ENCODE results near the gene GPR31. TPM values are rescaled to one million over a fixed set of nuclear protein-coding genes. Genes with fewer than 3 reads are reported as not detected.
A peak's percentile ranks its signal among the peaks of the same experiment; 100 is the strongest.

The GPR31 gene
- total and polyA plus RNA-seq, 2 donors (not counting 1 experiment from before 2014, with no cell fraction given) = not detected

- peaks cover 77% of the 10 kb centered on the region for H3K4me1 Mint-ChIP-seq
- H3K4me1 ChIP-seq (ENCODE audit: control insufficient read depth in 2 of 2, insufficient read depth in 2 of 2, low read length in 2 of 2) = peaks cover 32 to 43% of the 10 kb centered on the region in 2 donors
- H3K9me3 Mint-ChIP-seq (ENCODE audit: insufficient read depth) = no peaks in the 10 kb centered on the region
- TF ChIP-seq, protein P1, sequence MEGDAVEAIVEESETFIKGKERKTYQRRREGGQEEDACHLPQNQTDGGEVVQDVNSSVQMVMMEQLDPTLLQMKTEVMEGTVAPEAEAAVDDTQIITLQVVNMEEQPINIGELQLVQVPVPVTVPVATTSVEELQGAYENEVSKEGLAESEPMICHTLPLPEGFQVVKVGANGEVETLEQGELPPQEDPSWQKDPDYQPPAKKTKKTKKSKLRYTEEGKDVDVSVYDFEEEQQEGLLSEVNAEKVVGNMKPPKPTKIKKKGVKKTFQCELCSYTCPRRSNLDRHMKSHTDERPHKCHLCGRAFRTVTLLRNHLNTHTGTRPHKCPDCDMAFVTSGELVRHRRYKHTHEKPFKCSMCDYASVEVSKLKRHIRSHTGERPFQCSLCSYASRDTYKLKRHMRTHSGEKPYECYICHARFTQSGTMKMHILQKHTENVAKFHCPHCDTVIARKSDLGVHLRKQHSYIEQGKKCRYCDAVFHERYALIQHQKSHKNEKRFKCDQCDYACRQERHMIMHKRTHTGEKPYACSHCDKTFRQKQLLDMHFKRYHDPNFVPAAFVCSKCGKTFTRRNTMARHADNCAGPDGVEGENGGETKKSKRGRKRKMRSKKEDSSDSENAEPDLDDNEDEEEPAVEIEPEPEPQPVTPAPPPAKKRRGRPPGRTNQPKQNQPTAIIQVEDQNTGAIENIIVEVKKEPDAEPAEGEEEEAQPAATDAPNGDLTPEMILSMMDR (IDR thresholded peaks at IDR 0.05) = peak; percentile 12
- no peak for TF ChIP-seq EZH2 (IDR thresholded peaks at IDR 0.05; ENCODE audit: borderline replicate concordance, insufficient read depth, low read depth, low read length, poor library complexity, severe bottlenecking)
- H3K36me3 ChIP-seq (replicated peaks in 1 of 2; ENCODE audit: control extremely low read depth in 1 of 2, control insufficient read depth in 1 of 2, extremely low read depth in 1 of 2, insufficient read depth in 2 of 2, low read length in 1 of 2) = peaks cover 0 to 47% of the 10 kb centered on the region in 2 experiments
- peak overlapping the region; percentile 92 for H3K27ac Mint-ChIP-seq
- peaks cover 86% of the 10 kb centered on the region for H3K79me2 ChIP-seq (ENCODE audit: control insufficient read depth, insufficient read depth, low read length)
- no CpG with 5 or more reads among the region's 4 CpGs for WGBS (ENCODE audit: insufficient coverage)
- H3K4me2 ChIP-seq (replicated peaks; ENCODE audit: low read depth, low read length, poor library complexity, severe bottlenecking) = no peak overlapping the region
- H3K27ac ChIP-seq (ENCODE audit: low read length in 2 of 2) = peak overlapping the region in 1 of 2 donors; percentile 68
- ATAC-seq (ENCODE audit: low read depth) = no peak
- DNase-seq = no peak
- intact Hi-C loops (cut with micrococcal nuclease) = loop anchor here (1.0 kb wide), 2 partner anchors 8 to 25 kb away; no protein-coding TSS in a partner anchor
- no peaks in the 10 kb centered on the region for H3K9me3 ChIP-seq (ENCODE audit: control extremely low read depth in 1 of 3, control insufficient read depth in 2 of 3, insufficient read depth in 1 of 3, low read length in 2 of 3)
- ChIA-PET CTCF (interaction anchor here (0.8 to 21.7 kb wide), 15 partner anchors 13 to 365 kb away, joined by 4 to 437 read pairs (median 28); partner anchors contain the start of genes CCR6, CEP43 and RNASET2), POLR2A (interaction anchor here (0.7 to 2.8 kb wide), 8 partner anchors 16 to 49 kb away, joined by 3 to 21 read pairs (median 4); partner anchors contain the start of gene CCR6)
- no peak overlapping the region for H3K4me3 Mint-ChIP-seq
- H3K9ac ChIP-seq (ENCODE audit: low read length) = no peak overlapping the region
- no peak overlapping the region for H2AFZ ChIP-seq (ENCODE audit: insufficient read depth, low read depth, low read length, poor library complexity, severe bottlenecking)
- H4K20me1 ChIP-seq (ENCODE audit: control insufficient read depth, insufficient read depth, low read length, poor library complexity, severe bottlenecking) = peaks cover 20% of the 10 kb centered on the region
- H3K4me3 ChIP-seq (ENCODE audit: control extremely low read depth in 1 of 5, extremely low read depth in 1 of 5, insufficient read depth in 1 of 5, low read depth in 2 of 5, low read length in 4 of 5) = no peak overlapping the region
- no peaks in the 10 kb centered on the region for H3K27me3 ChIP-seq (replicated peaks in 1 of 4; ENCODE audit: control extremely low read depth in 1 of 4, control insufficient read depth in 3 of 4, insufficient read depth in 4 of 4, low read length in 3 of 4)
- no peaks in the 10 kb centered on the region for H3K27me3 Mint-ChIP-seq
These were observed 18.0 kb downstream of the GPR31 start for GRCh38 chr6:167139761-167140160.

- DNase-seq (no peak), ATAC-seq (ENCODE audit: low read depth) (no peak)
- Mint-ChIP-seq H3K27ac (peak overlapping the region; percentile 96), H3K9me3 (ENCODE audit: insufficient read depth) (no peaks in the 10 kb centered on the region), H3K27me3 (no peaks in the 10 kb centered on the region), H3K4me1 (peaks cover 85% of the 10 kb centered on the region), H3K4me3 (no peak overlapping the region)
- H3K36me3 ChIP-seq (replicated peaks in 1 of 2; ENCODE audit: control extremely low read depth in 1 of 2, control insufficient read depth in 1 of 2, extremely low read depth in 1 of 2, insufficient read depth in 2 of 2, low read length in 1 of 2) = peaks cover 2 to 57% of the 10 kb centered on the region in 2 experiments
- H3K4me2 ChIP-seq (replicated peaks; ENCODE audit: low read depth, low read length, poor library complexity, severe bottlenecking) = no peak overlapping the region
- H3K4me1 ChIP-seq (ENCODE audit: control insufficient read depth in 2 of 2, insufficient read depth in 2 of 2, low read length in 2 of 2) = peaks cover 36 to 52% of the 10 kb centered on the region in 2 donors
- no peak overlapping the region for H3K4me3 ChIP-seq (ENCODE audit: control extremely low read depth in 1 of 5, extremely low read depth in 1 of 5, insufficient read depth in 1 of 5, low read depth in 2 of 5, low read length in 4 of 5)
- ChIA-PET POLR2A (interaction anchor here (0.5 to 1.8 kb wide), 4 partner anchors 13 to 182 kb away, joined by 4 to 8 read pairs (median 7); partner anchors contain the start of genes CEP43 and RNASET2), CTCF (interaction anchor here (1.5 to 21.7 kb wide), 9 partner anchors 14 to 363 kb away, joined by 3 to 437 read pairs (median 28); partner anchors contain the start of genes CCR6 and CEP43)
- H3K9me3 ChIP-seq (ENCODE audit: control extremely low read depth in 1 of 3, control insufficient read depth in 2 of 3, insufficient read depth in 1 of 3, low read length in 2 of 3) = no peaks in the 10 kb centered on the region
- no peak overlapping the region for H3K9ac ChIP-seq (ENCODE audit: low read length)
- peak overlapping the region in 1 of 2 donors; percentile 68 for H3K27ac ChIP-seq (ENCODE audit: low read length in 2 of 2)
- no peaks in the 10 kb centered on the region for H3K27me3 ChIP-seq (replicated peaks in 1 of 4; ENCODE audit: control extremely low read depth in 1 of 4, control insufficient read depth in 3 of 4, insufficient read depth in 4 of 4, low read length in 3 of 4)
- TF ChIP-seq EZH2 (IDR thresholded peaks at IDR 0.05; ENCODE audit: borderline replicate concordance, insufficient read depth, low read depth, low read length, poor library complexity, severe bottlenecking) = no peak
- TF ChIP-seq, protein P1 (IDR thresholded peaks at IDR 0.05) = no peak
- no peak overlapping the region for H2AFZ ChIP-seq (ENCODE audit: insufficient read depth, low read depth, low read length, poor library complexity, severe bottlenecking)
- peaks cover 29% of the 10 kb centered on the region for H4K20me1 ChIP-seq (ENCODE audit: control insufficient read depth, insufficient read depth, low read length, poor library complexity, severe bottlenecking)
- intact Hi-C loops (cut with micrococcal nuclease) = no loop called here
- peaks cover 83% of the 10 kb centered on the region for H3K79me2 ChIP-seq (ENCODE audit: control insufficient read depth, insufficient read depth, low read length)
- whole genome bisulfite sequencing (ENCODE audit: insufficient coverage) = 88% methylated on average over 4 of the region's 6 CpGs
These were observed 19.9 kb downstream of the GPR31 start for GRCh38 chr6:167137881-167138280.
